GM23338 (cell line): ENCODE results near the gene PTPRF.

Experiments used
- CTCF ChIP-seq, 2 experiments: fragments of 200-600 bp in 1 of 2; sonication (generic) in 1 of 2; conservative IDR thresholded peaks; 2 replicates each; pipeline versions ENCODE4 v1.5.1 to v1.6.1; 2016 to 2017; ENCODE audit warnings: antibody characterized with exemption in 2 of 2, low read depth in 2 of 2, mild to moderate bottlenecking in 2 of 2, moderate library complexity in 1 of 2
- JUNB ChIP-seq: IDR thresholded peaks from one replicate; pipeline ENCODE4 v1.6.1; 2016; ENCODE audit warnings: antibody characterized with exemption; ENCODE audit not compliant: unreplicated experiment

- TF ChIP-seq CTCF (conservative IDR thresholded peaks at IDR 0.05; ENCODE audit: low read depth in 2 of 2) (no peak), JUNB (no peak)
These were observed 88.0 kb downstream of the PTPRF start for GRCh38 chr1:43618521-43619313.
